Activated T-cell treated with anti-CD3 and anti-CD28 coated beads for 48 hours (primary cell): ENCODE measurements around the gene GLIS1.

ENCODE experiments used
- DNase-seq: peaks from one replicate; pipeline ENCODE4 v3.0.0-alpha.2; 2020; ENCODE audit warnings: low read depth

The GLIS1 gene

GRCh38 chr1:53530550-53530949 is 208.4 kb downstream of the GLIS1 start:
- DNase-seq, result no peak

GRCh38 chr1:53529555-53529954 is 209.4 kb downstream of the GLIS1 start:
- DNase-seq, result no peak

DNA sequence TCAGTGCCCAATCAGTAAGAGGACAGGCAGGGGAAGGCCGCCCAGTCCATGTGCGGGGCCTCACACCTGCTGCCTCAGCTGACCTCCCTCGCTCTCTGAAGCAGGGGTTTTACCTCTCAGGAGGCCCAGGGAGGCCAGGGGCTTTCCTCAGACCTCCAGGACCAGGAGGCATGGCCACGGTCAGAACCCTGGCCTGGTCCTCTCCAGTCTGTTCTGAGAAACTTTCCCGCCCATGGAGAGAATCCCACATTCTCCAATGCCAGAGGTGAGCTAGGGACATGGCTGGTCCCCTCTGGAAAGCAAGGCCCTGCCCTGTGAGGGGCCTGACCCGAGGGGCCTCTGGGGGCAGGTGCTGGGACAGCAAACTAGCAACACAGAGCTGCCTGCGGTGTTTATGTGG is 211.6 kb downstream of the GLIS1 start:
- DNase-seq, result no peak

DNA sequence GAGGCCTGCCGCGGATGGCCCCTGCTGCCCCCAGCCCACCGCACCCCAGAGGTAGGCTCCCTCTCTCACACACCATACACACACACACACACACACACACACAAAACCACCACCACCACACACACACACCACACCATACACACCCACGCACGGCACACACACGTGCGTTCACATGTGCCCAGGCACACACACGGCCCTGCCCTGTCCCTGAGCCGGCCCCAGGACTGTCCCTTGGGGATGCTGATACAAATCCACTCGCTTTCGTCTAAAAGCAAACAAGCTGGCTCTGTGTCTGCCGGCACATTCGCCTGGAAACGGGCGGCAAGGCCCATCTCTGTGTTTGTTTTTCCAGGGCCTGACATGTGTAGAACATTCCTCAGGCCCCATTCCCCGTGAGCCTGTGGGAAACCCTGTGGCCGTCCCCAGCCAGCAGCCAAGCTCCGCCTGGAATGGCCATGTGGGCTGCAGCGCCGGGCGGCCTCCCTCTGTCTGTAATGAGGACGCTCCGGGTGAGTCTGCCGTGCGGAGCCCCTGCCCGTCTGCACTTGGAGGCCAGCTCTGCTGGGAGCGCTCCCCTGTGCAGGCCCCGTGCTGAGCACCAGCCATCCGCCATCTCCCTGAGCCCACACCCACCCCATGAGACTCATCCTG is 212.4 kb downstream of the GLIS1 start:
- no peak for DNase-seq

DNA sequence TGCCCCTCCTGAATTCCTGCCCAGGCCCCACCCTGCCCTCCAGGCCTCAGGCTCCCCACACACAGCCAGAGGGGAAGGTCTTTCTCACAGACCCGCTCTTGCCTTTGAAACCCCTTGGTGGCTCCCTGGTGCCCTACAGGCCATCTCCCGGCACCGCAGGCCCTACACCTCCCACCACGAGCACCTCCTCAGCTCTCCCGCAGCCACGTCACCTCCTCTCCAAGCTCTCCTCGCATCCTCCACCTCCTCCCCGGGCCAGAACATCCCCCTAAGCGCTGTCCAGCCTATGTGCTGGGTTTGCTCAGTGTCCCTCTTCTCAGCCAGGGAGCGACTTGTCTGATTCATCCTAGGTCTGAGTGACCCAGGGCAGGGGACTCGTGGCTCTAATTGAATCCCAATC is 213.4 kb downstream of the GLIS1 start:
- DNase-seq, result no peak

GRCh38 chr1:53524428-53525375 is 214.3 kb downstream of the GLIS1 start:
- DNase-seq, result no peak

- no peak for DNase-seq
These were observed 216.9 kb downstream of the GLIS1 start for GRCh38 chr1:53521924-53522552.

DNA sequence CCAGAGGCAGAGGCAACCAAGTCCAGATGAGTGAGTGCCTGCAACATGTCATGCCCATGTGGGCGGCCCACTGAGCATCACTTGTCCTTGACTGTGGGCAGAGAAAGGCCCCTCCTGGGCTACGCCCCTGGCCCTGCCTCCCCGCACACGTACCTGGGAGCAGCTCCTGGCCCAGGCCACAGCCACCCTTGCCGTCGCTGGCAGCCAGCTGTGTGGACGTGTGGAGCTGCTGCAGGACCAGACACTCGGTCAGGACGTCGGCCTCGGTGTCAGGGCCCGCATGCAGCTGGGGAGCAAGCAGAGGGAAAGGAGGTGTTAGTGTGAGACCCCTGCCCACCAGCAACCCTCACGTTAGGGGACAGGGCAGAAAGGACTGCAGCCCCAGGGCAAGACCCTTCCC is 218.5 kb downstream of the GLIS1 start:
- DNase-seq, result no peak

- no peak for DNase-seq
These were observed 219.5 kb downstream of the GLIS1 start for GRCh38 chr1:53519421-53519820.

GRCh38 chr1:53518775-53519174 is 220.2 kb downstream of the GLIS1 start:
- DNase-seq, result no peak

GRCh38 chr1:53517821-53518352 is 221.1 kb downstream of the GLIS1 start:
- no peak for DNase-seq

- DNase-seq, result no peak
These were observed 221.9 kb downstream of the GLIS1 start for GRCh38 chr1:53517109-53517508.

DNA sequence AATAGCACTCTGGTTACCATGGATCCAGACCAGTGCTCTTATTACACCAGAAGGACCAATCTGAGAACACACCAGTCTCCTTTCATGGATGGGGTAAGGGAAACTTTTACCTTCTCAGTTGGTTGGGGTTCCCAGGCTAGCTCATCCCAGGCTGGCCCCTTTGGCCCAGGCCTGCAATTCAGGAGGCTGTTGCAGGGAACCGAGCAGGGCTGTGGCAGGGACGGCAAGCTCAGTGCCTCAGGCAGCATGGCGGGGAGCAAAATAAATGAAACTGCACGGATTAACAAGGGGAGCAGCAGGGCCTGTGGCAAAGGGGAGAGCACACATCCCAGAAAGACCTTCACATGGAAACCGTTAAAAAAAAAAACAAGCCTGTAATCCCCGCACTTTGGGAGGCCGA is 222.8 kb downstream of the GLIS1 start:
- no peak for DNase-seq

DNA sequence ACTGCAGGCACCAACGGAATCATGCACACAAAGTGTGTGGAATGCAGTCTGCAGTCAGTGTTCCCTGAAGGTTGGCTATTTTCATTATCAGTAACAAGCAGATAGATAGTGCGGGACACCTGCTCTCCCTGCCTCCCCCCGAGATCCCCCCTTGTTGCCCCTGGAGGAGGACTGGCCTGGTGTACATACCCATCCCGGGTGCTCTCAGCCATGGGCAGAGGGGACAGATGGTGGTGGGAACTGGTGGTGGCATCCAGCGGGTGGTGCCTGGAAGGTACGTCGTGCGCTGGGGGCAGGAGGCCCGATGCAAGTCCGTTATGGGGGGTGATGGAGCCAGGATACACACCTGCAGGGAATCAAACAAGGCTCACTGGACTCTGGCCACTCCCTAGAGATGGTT is 224.5 kb downstream of the GLIS1 start:
- no peak for DNase-seq

- DNase-seq, result no peak
These were observed 225.1 kb downstream of the GLIS1 start for GRCh38 chr1:53513846-53514245.

GRCh38 chr1:53512807-53513755 is 225.9 kb downstream of the GLIS1 start:
- no peak for DNase-seq

DNA sequence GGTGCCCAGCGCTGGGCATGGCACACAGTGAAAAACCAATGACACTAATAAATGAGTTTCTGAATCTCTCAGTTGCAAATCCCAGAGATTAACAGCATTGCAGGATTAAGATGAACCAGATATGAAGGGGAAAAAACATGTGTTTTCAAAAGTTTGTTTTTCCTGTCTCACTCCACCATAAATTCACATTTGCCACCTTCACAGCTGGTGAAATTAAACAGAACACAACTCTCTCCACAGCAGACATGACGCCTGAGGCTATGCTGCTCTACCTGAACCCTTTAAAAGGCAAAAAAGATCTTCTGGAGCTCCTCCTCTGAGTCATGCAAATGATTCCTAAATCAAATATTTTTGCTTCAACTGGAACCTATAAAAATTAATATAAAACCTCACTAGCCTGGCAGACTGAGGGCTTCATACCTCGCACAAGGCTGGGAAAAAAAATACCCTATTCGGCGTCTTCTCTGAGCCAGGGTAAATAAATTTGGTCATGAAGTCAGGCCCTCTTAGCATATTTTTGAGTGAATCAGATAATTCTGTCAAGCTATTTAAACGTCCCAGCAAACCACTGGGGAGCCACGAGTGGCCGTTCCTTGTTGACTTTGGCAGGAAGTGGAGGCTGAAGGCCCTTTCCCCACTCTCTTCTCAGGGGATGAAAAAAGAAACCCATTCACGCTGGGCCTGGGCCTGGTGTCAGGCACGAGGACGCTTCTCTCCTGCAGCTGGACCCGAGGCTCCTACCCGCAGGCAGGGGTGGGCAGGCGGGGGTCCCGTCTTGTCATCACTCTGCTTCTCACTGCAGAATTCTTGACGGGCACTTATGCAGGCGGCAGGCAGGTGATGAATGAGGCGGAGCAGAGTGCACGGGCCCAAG is 226.8 kb downstream of the GLIS1 start:
- no peak for DNase-seq

GRCh38 chr1:53511323-53511932 is 227.5 kb downstream of the GLIS1 start:
- DNase-seq, result no peak

GRCh38 chr1:53510215-53510614 is 228.7 kb downstream of the GLIS1 start:
- DNase-seq, result no peak

DNA sequence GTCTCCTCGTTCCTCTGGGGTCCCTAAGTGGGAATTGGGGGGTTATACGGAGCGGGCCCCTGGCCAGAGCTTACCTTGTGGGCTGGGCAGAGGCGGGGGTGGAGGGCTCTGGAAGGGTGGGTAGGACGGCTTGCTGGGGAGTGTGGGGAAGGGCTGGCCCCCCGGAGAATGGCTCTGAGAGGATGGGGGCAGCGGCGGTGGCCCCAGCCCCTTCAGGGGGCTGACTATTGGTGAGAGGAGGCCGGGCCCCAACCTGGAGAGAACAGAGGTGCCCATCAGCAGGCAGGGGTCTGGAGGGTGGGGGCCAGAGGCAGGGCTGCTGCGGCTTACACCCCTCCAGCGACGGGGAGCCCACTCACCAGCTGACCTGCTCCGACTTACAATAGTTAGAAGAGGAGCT is 229.2 kb downstream of the GLIS1 start:
- DNase-seq, result no peak
